ENCODE measurements around the gene IFI27.
"Not testable (repeated sequence)": the region's sequence is repeated elsewhere in the genome, so short reads cannot be mapped to it uniquely, and the experiment has no call there.

IFI27 gene

GRCh38 chr14:94142836-94143235 lies 32.3 kb downstream of the IFI27 start:
- no peak for TF ChIP-seq EZH2 (IDR thresholded peaks at IDR 0.05)
- no peak for TF ChIP-seq POLR2AphosphoS5 (IDR thresholded peaks at IDR 0.05; ENCODE audit: borderline replicate concordance, low read depth, low read length)
- TF ChIP-seq FOXP2 (optimal IDR thresholded peaks at IDR 0.05; ENCODE audit: control extremely low read depth, extremely low read length, insufficient read depth) = no peak
- no peaks in the 10 kb centered on the region for H3K9me3 ChIP-seq (ENCODE audit: low read depth, low read length)
- H3K36me3 ChIP-seq (ENCODE audit: insufficient read depth, low read length) = no peaks in the 10 kb centered on the region
- no peak for DNase-seq (ENCODE audit: low read depth, low spot score)
- H3K9ac ChIP-seq (ENCODE audit: insufficient read length) = no peak overlapping the region
- H3K4me3 ChIP-seq = no peak overlapping the region
- no peak overlapping the region for H3K27ac ChIP-seq

- Histone ChIP-seq H3K36me3 (ENCODE audit: insufficient read depth, low read length) (no peaks in the 10 kb centered on the region), H3K27ac (no peak overlapping the region), H3K9ac (ENCODE audit: insufficient read length) (no peak overlapping the region), H3K4me3 (no peak overlapping the region), H3K9me3 (ENCODE audit: low read depth, low read length) (no peaks in the 10 kb centered on the region)
- no peak for DNase-seq (ENCODE audit: low read depth, low spot score)
- TF ChIP-seq FOXP2 (optimal IDR thresholded peaks at IDR 0.05; ENCODE audit: control extremely low read depth, extremely low read length, insufficient read depth) (no peak), EZH2 (IDR thresholded peaks at IDR 0.05) (no peak), POLR2AphosphoS5 (IDR thresholded peaks at IDR 0.05; ENCODE audit: borderline replicate concordance, low read depth, low read length) (no peak)
Observed at GRCh38 chr14:94143239-94143638, 32.7 kb downstream of the IFI27 start.

DNA sequence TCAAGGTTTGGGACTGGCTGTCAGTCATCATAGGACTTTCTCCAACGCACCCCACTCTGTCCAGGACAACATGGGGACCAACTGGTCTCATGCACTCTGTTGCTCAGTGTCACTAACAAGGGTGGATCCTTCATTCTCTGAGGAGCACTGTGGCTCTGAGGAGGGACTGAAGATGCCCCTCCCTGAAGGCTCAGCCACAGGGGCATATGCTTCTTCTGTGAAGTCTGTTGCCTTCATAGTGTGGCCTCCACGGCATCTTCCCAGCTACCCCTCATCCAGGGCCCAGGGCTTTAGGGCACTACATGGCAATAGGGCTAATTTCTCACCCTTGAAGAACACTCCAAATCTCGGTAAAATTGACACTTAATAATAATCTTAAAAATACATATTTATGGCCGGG lies 33.2 kb downstream of the IFI27 start:
- H3K9me3 ChIP-seq (ENCODE audit: low read depth, low read length) = no peaks in the 10 kb centered on the region
- H3K4me3 ChIP-seq = no peak overlapping the region
- no peaks in the 10 kb centered on the region for H3K36me3 ChIP-seq (ENCODE audit: insufficient read depth, low read length)
- H3K9ac ChIP-seq (ENCODE audit: insufficient read length) = no peak overlapping the region
- H3K27ac ChIP-seq = no peak overlapping the region
- DNase-seq (ENCODE audit: low read depth, low spot score) = no peak
- TF ChIP-seq EZH2 (IDR thresholded peaks at IDR 0.05) = no peak
- no peak for TF ChIP-seq POLR2AphosphoS5 (IDR thresholded peaks at IDR 0.05; ENCODE audit: borderline replicate concordance, low read depth, low read length)
- no peak for TF ChIP-seq FOXP2 (optimal IDR thresholded peaks at IDR 0.05; ENCODE audit: control extremely low read depth, extremely low read length, insufficient read depth)

- no peak for TF ChIP-seq POLR2AphosphoS5 (IDR thresholded peaks at IDR 0.05; ENCODE audit: borderline replicate concordance, low read depth, low read length)
- TF ChIP-seq FOXP2 (optimal IDR thresholded peaks at IDR 0.05; ENCODE audit: control extremely low read depth, extremely low read length, insufficient read depth) = no peak
- no peak for TF ChIP-seq EZH2 (IDR thresholded peaks at IDR 0.05)
- no peak overlapping the region for H3K4me3 ChIP-seq
- no peak overlapping the region for H3K27ac ChIP-seq
- no peak overlapping the region for H3K9ac ChIP-seq (ENCODE audit: insufficient read length)
- no peak for DNase-seq (ENCODE audit: low read depth, low spot score)
- H3K9me3 ChIP-seq (ENCODE audit: low read depth, low read length) = no peaks in the 10 kb centered on the region
- no peaks in the 10 kb centered on the region for H3K36me3 ChIP-seq (ENCODE audit: insufficient read depth, low read length)
Observed at GRCh38 chr14:94144765-94145164, 34.2 kb downstream of the IFI27 start.

DNA sequence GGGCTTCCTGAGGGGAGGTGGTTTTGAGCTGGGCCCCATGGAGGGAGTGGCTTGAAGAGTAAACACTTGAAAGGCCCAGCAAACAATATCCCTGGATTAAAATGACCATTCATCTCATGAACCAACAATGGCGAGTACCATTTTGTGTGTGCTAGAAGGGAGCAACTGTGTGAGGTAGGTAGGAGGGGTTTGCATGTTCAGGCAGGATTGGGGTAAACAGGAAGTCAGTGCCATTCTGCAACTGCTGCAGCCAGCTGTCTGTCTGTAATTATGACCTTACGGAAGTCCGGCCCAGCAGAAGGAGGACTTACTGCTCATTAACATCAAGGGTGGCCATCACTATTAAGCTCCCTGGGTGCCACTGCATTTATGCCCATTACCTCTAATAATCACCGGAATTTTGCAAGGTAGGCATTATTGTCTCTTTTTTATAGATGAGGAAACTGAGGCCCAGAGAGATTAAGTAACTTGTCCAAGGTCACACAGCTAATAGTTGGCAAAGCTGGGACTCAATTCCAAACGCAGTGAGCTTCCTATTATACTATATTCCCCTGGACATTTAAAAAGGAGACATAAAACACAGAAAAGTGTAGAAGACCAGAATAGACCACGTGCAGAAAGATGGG lies 35.5 kb downstream of the IFI27 start:
- no peak overlapping the region for H3K9ac ChIP-seq (ENCODE audit: insufficient read length)
- H3K4me3 ChIP-seq = no peak overlapping the region
- no peak for DNase-seq (ENCODE audit: low read depth, low spot score)
- no peaks in the 10 kb centered on the region for H3K9me3 ChIP-seq (ENCODE audit: low read depth, low read length)
- TF ChIP-seq FOXP2 (optimal IDR thresholded peaks at IDR 0.05; ENCODE audit: control extremely low read depth, extremely low read length, insufficient read depth) (no peak), EZH2 (IDR thresholded peaks at IDR 0.05) (no peak), POLR2AphosphoS5 (IDR thresholded peaks at IDR 0.05; ENCODE audit: borderline replicate concordance, low read depth, low read length) (no peak)
- H3K27ac ChIP-seq = no peak overlapping the region
- H3K36me3 ChIP-seq (ENCODE audit: insufficient read depth, low read length) = no peaks in the 10 kb centered on the region

GRCh38 chr14:94152676-94153075 lies 42.1 kb downstream of the IFI27 start:
- H3K27ac ChIP-seq = no peak overlapping the region

DNA sequence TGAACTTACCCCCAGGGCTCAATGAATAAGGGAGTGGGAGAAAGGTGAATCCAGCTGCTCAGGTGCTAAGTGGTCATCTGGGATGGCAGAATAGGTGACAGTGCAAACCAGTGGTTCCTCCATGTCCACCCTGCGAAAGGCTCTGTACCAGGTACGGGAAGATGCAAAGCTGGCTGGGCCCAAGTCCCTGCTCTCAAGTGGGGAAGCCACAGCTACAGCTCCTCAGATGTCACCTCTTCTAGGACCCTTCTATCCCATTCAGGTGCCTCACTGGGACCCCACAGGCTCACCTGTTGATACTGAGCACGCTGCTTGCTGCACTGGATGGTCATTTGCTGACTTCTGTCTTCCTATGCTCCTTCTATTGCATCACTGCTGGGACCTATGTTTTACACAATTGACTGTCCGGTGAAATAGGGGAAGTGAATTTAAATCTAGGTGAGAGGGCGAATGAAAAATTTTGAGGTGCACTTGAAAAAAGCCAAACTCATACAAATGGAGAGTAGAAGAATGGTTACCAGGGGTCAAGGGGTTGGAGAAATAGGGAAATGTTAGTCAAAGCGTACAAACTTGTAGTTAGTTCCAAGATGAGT lies 43.3 kb downstream of the IFI27 start:
- H3K9me3 ChIP-seq (ENCODE audit: low read depth, low read length) = no peaks in the 10 kb centered on the region
- no peaks in the 10 kb centered on the region for H3K36me3 ChIP-seq (ENCODE audit: insufficient read depth, low read length)
- TF ChIP-seq FOXP2 (optimal IDR thresholded peaks at IDR 0.05; ENCODE audit: control extremely low read depth, extremely low read length, insufficient read depth) (no peak), EZH2 (IDR thresholded peaks at IDR 0.05) (no peak), POLR2AphosphoS5 (IDR thresholded peaks at IDR 0.05; ENCODE audit: borderline replicate concordance, low read depth, low read length) (no peak)

More at GRCh38 chr14:94152676-94153075, 42.1 kb downstream of the IFI27 start:
- no peak for TF ChIP-seq POLR2AphosphoS5 (IDR thresholded peaks at IDR 0.05; ENCODE audit: borderline replicate concordance, low read depth, low read length)
- TF ChIP-seq FOXP2 (optimal IDR thresholded peaks at IDR 0.05; ENCODE audit: control extremely low read depth, extremely low read length, insufficient read depth) = no peak
- DNase-seq (ENCODE audit: low read depth, low spot score) = no peak
- Histone ChIP-seq H3K36me3 (ENCODE audit: insufficient read depth, low read length) (no peaks in the 10 kb centered on the region), H3K9me3 (ENCODE audit: low read depth, low read length) (no peaks in the 10 kb centered on the region), H3K4me3 (no peak overlapping the region), H3K9ac (ENCODE audit: insufficient read length) (no peak overlapping the region)

DNA sequence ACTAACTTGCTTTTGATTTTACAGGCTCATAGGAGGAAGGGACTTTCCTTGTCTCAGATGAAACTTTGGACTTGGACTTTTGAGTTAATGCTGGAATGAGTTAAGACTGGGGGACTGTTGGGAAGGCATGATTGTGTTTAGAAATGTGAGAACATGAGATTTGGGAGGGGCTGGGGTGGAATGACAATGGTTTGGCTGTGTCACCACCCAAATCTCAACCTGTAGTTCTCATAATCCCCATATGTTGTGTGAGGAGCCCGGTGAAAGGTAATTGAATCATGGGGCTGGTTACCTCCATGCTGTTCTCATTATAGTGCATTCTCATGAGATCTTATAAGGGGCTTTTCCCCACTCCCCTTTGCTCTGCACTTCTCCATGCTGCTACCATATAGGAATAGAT lies 45.6 kb downstream of the IFI27 start:
- not testable (repeated sequence) for H3K36me3 ChIP-seq (ENCODE audit: insufficient read depth, low read length); DNase-seq (ENCODE audit: low read depth, low spot score); H3K4me3 ChIP-seq; H3K9me3 ChIP-seq (ENCODE audit: low read depth, low read length); H3K27ac ChIP-seq; H3K9ac ChIP-seq (ENCODE audit: insufficient read length)

More for the DNA sequence above, 43.3 kb downstream of the IFI27 start:
- Histone ChIP-seq H3K4me3 (no peak overlapping the region), H3K9ac (ENCODE audit: insufficient read length) (no peak overlapping the region), H3K27ac (no peak overlapping the region)
- no peak for DNase-seq (ENCODE audit: low read depth, low spot score)

DNA sequence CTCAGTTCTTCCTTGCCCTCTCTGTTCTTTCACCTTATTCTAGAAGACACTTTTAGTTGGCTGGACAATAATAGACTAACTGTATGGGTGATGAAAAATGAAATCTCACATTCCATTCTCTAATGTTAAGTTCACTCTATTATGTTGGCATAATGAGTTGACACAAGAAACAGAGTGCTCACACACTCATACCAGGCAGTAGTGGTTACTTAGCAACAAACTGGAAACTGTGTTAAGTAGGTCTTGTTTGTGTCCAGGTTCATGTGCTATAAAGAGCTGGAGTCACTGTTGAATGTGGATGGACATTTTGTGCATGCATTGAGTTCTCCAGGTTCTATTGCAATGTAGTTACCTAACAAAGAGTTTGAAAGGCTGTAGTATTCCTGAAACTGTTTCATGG lies 46.7 kb downstream of the IFI27 start:
- DNase-seq (ENCODE audit: low read depth, low spot score) = no peak
- H3K4me3 ChIP-seq = no peak overlapping the region
- TF ChIP-seq EZH2 (IDR thresholded peaks at IDR 0.05) = no peak
- no peak for TF ChIP-seq FOXP2 (optimal IDR thresholded peaks at IDR 0.05; ENCODE audit: control extremely low read depth, extremely low read length, insufficient read depth)
- TF ChIP-seq POLR2AphosphoS5 (IDR thresholded peaks at IDR 0.05; ENCODE audit: borderline replicate concordance, low read depth, low read length) = no peak
- no peak overlapping the region for H3K9ac ChIP-seq (ENCODE audit: insufficient read length)
- no peak overlapping the region for H3K27ac ChIP-seq
- no peaks in the 10 kb centered on the region for H3K9me3 ChIP-seq (ENCODE audit: low read depth, low read length)
- no peaks in the 10 kb centered on the region for H3K36me3 ChIP-seq (ENCODE audit: insufficient read depth, low read length)

All from SK-N-MC (cell line).